Measurements from ENCODE around the gene EML3.
"Not testable (repeated sequence)": the region's sequence is repeated elsewhere in the genome, so short reads cannot be mapped to it uniquely, and the experiment has no call there.

Gene EML3, protein sequence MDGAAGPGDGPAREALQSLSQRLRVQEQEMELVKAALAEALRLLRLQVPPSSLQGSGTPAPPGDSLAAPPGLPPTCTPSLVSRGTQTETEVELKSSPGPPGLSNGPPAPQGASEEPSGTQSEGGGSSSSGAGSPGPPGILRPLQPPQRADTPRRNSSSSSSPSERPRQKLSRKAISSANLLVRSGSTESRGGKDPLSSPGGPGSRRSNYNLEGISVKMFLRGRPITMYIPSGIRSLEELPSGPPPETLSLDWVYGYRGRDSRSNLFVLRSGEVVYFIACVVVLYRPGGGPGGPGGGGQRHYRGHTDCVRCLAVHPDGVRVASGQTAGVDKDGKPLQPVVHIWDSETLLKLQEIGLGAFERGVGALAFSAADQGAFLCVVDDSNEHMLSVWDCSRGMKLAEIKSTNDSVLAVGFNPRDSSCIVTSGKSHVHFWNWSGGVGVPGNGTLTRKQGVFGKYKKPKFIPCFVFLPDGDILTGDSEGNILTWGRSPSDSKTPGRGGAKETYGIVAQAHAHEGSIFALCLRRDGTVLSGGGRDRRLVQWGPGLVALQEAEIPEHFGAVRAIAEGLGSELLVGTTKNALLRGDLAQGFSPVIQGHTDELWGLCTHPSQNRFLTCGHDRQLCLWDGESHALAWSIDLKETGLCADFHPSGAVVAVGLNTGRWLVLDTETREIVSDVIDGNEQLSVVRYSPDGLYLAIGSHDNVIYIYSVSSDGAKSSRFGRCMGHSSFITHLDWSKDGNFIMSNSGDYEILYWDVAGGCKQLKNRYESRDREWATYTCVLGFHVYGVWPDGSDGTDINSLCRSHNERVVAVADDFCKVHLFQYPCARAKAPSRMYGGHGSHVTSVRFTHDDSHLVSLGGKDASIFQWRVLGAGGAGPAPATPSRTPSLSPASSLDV

GRCh38 chr11:62612366-62613290 lies at the start of gene EML3, which contains the start of gene ROM1:
EML3 (minus strand) TSS chr11:62612775; CDS start chr11:62612457, 318 bp downstream.
ROM1 (plus strand) TSS chr11:62613257; CDS start chr11:62613282, 25 bp downstream.
- in situ Hi-C loops (cut with MboI; ENCODE audit: low sequenced_read_pairs) = no loop called here
- Histone ChIP-seq H3K36me3 (replicated peaks) (peaks cover 36% of the 10 kb centered on the region), H3K4me1 (peaks cover 6% of the 10 kb centered on the region), H3K9me3 (no peaks in the 10 kb centered on the region), H3K4me3 (peak within 1 kb of the TSS; percentile 50), H3K27me3 (ENCODE audit: low read depth) (no peaks in the 10 kb centered on the region)
- peak; percentile 85 to 95 for DNase-seq (ENCODE audit: low spot score in 2 of 2)

GRCh38 chr11:62656796-62657429 lies 44.3 kb upstream of the EML3 start:
- Histone ChIP-seq H3K36me3 (replicated peaks) (peaks cover 12% of the 10 kb centered on the region; the same call in 1 of the 2 replicates), H3K4me3 (no peak overlapping the region), H3K9me3 (no peaks in the 10 kb centered on the region), H3K4me1 (peaks cover 4% of the 10 kb centered on the region), H3K27me3 (ENCODE audit: low read depth) (no peaks in the 10 kb centered on the region)
- in situ Hi-C loops (cut with MboI; ENCODE audit: low sequenced_read_pairs) = no loop called here
- DNase-seq (ENCODE audit: low spot score in 2 of 2) = no peak

DNA sequence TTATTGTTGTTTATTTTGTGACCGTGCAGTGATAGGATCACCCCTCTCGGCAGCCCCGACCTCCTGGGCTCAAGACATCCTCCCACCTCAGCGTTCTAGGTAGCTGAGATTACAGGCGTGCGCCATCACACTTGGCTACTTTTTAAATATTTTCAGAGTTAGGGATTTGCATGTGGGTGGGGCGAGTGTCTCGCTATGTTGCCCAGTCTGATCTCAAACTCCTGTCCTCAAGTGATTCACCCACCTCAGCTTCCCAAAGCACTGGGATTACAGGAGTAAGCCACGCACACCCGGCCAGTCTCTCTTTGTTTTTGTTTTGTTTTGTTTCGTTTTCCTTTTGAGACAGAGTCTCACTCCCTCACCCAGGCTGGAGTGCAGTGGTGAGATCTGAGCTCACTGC lies 41.7 kb upstream of the EML3 start:
- Histone ChIP-seq H3K4me1 (peaks cover 8% of the 10 kb centered on the region), H3K27me3 (ENCODE audit: low read depth) (no peaks in the 10 kb centered on the region), H3K9me3 (no peaks in the 10 kb centered on the region), H3K36me3 (replicated peaks) (peaks cover 8% of the 10 kb centered on the region), H3K4me3 (no peak overlapping the region)
- no peak for DNase-seq (ENCODE audit: low spot score in 2 of 2)
- in situ Hi-C loops (cut with MboI; ENCODE audit: low sequenced_read_pairs) = no loop called here

DNA sequence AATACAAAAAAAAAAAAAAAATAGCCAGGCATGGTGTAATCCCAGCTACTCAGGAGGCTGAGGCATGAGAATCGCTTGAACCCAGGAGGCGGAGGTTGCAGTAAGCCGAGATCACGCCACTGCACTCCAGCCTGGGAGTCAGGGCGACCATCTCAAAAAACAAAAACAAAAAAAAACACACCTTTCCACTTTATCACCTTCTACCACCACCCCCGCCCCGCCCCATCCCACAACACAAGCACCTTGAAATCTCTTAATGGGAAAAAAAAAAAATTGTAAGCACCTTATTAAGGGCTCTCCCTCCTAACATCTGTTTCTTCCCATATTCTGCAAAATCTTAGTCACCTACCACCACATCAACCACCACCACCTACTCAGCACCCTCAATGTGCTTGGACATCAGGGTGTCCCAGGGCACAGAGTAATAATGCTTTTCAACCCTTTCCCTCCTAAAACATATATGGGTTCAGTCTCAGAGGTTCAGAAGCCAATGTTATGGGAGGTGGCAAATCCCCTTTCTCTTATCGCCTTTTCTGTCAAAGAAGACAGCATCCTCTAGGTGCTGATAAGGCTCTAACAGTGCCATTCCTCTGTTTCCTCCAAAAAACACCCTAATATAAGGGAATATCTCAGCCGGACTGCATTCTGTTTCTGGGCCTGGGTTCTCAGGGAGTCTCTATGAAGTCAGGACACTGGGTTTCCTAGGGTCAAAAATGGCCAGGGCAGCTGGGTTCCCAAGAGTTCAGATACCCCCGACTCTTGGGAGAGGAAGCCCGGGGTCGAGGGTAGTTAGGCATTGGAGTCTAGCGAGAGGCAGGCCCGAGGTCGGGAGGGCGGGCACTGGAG lies 39.8 kb upstream of the EML3 start:
- in situ Hi-C loops (cut with MboI; ENCODE audit: low sequenced_read_pairs) = no loop called here
- peaks cover 24% of the 10 kb centered on the region for H3K36me3 ChIP-seq (replicated peaks)
- DNase-seq (ENCODE audit: low spot score in 2 of 2) = no peak
- H3K4me3 ChIP-seq = peak overlapping the region; percentile 83
- peaks cover 8% of the 10 kb centered on the region for H3K4me1 ChIP-seq
- no peaks in the 10 kb centered on the region for H3K27me3 ChIP-seq (ENCODE audit: low read depth)
- no peaks in the 10 kb centered on the region for H3K9me3 ChIP-seq

DNA sequence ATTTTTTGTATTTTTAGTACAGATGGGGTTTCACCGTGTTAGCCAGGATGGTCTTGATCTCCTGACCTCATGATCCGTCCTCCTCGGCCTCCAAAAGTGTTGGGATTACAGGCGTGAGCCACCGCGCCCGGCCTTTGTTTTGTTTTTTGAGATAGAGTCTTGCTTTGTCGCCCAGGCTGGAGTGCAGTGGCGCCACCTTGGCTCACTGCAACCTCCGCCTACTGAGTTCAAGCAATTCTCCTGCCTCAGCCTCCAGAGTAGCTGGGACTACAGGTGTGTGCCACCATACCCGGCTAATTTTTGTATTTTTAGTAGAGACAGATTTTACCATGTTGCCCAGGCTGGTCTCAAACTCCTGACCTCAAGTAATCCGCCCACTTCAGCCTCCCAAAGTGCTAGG lies 37.7 kb upstream of the EML3 start:
- in situ Hi-C loops (cut with MboI; ENCODE audit: low sequenced_read_pairs) = not testable (repeated sequence)

GRCh38 chr11:62649486-62649885 lies 36.9 kb upstream of the EML3 start:
- Histone ChIP-seq H3K9me3 (no peaks in the 10 kb centered on the region), H3K36me3 (replicated peaks) (peaks cover 41% of the 10 kb centered on the region), H3K4me3 (no peak overlapping the region), H3K27me3 (ENCODE audit: low read depth) (no peaks in the 10 kb centered on the region), H3K4me1 (peaks cover 20% of the 10 kb centered on the region)
- in situ Hi-C loops (cut with MboI; ENCODE audit: low sequenced_read_pairs) = no loop called here
- DNase-seq (ENCODE audit: low spot score in 2 of 2) = no peak

More for the DNA sequence above, 37.7 kb upstream of the EML3 start:
- Histone ChIP-seq H3K4me1 (peaks cover 15% of the 10 kb centered on the region), H3K36me3 (replicated peaks) (peaks cover 34% of the 10 kb centered on the region)
- H3K27me3 ChIP-seq (ENCODE audit: low read depth); H3K9me3 ChIP-seq; H3K4me3 ChIP-seq; DNase-seq (ENCODE audit: low spot score in 2 of 2): not testable (repeated sequence)

- peaks cover 20% of the 10 kb centered on the region for H3K4me1 ChIP-seq
- no peak for DNase-seq (ENCODE audit: low spot score in 2 of 2)
- H3K27me3 ChIP-seq (ENCODE audit: low read depth) = no peaks in the 10 kb centered on the region
- H3K4me3 ChIP-seq = no peak overlapping the region
- H3K9me3 ChIP-seq = no peaks in the 10 kb centered on the region
- in situ Hi-C loops (cut with MboI; ENCODE audit: low sequenced_read_pairs) = no loop called here
- H3K36me3 ChIP-seq (replicated peaks) = peaks cover 46% of the 10 kb centered on the region
Measured at GRCh38 chr11:62648967-62649364, 36.4 kb upstream of the EML3 start.

DNA sequence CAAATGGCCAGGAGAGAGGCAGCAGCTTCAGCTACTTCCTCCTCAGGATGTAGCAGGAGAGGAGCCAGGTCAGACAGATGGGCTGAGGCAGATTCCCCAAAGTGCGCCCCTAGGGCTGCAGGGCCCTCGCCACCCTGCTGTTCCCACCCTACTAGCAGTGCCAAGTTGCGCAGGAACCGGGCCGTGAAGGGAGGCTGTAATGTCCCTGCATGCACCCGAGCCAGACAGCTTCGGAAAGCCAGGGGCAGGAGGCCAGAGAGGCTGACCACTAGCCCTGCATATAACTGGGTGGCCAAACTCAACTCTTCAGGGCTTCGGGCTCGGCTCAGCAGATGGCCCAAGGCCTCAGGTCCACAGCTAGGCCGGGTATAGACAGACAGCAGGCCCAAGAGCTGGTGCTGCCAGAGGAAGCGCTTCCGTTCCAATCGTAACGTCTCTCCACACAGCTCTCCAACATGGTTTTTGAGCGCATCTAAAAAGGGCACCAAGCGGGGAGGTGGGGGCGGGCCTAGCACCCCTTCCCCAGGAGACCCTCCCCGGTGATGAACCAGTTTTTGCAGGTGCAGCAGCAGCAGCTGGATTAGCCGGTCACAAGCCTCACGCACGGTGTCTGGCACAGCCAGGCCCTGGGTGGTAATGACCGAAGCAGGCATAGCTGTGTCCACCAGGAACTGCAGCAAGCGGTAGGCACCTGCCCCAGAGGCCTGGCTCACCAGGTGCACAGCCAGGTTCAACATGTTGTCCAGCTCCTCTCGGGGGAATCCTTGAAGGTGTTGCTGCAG lies 35.8 kb upstream of the EML3 start:
- Histone ChIP-seq H3K9me3 (no peaks in the 10 kb centered on the region), H3K27me3 (ENCODE audit: low read depth) (no peaks in the 10 kb centered on the region), H3K36me3 (replicated peaks) (peaks cover 51% of the 10 kb centered on the region), H3K4me3 (no peak overlapping the region), H3K4me1 (peaks cover 17% of the 10 kb centered on the region)
- no peak for DNase-seq (ENCODE audit: low spot score in 2 of 2)
- in situ Hi-C loops (cut with MboI; ENCODE audit: low sequenced_read_pairs) = no loop called here

DNA sequence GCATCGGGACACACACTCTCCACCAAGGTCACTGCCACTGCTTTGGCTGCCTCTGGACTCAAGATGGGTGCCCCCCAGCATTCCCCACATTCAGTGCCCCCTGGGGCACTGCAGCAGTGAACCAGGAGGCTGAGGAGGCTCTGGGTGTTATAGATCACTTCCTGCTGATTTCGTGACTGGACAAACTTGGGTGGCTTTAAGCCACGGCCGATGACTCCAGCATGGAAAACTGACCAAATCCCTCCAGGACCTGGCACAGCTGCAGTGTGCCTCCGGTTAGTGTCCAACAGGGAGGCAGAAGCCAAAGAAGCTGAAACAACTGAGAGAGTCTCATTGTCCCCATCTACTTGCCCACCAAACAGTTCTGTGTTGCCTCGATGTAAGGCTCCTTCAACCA lies 35.0 kb upstream of the EML3 start:
- H3K4me1 ChIP-seq = peaks cover 17% of the 10 kb centered on the region
- H3K36me3 ChIP-seq (replicated peaks) = peaks cover 58% of the 10 kb centered on the region
- no peaks in the 10 kb centered on the region for H3K9me3 ChIP-seq
- DNase-seq (ENCODE audit: low spot score in 2 of 2) = no peak
- H3K27me3 ChIP-seq (ENCODE audit: low read depth) = no peaks in the 10 kb centered on the region
- in situ Hi-C loops (cut with MboI; ENCODE audit: low sequenced_read_pairs) = no loop called here
- no peak overlapping the region for H3K4me3 ChIP-seq

GRCh38 chr11:62646825-62647608 lies 34.4 kb upstream of the EML3 start:
- peaks cover 59% of the 10 kb centered on the region for H3K36me3 ChIP-seq (replicated peaks)
- in situ Hi-C loops (cut with MboI; ENCODE audit: low sequenced_read_pairs) = no loop called here
- DNase-seq (ENCODE audit: low spot score in 2 of 2) = no peak
- H3K4me1 ChIP-seq = peaks cover 17% of the 10 kb centered on the region
- H3K27me3 ChIP-seq (ENCODE audit: low read depth) = no peaks in the 10 kb centered on the region
- no peak overlapping the region for H3K4me3 ChIP-seq
- no peaks in the 10 kb centered on the region for H3K9me3 ChIP-seq

Data from HAP-1 (cell line).